Esophagus muscularis mucosa (tissue), 4 donors: ENCODE data around the gene TMCC2. TPM values are rescaled to one million over a fixed set of nuclear protein-coding genes. Genes with fewer than 3 reads are reported as not detected.

Experiments
- DNase-seq: peaks from one replicate; pipeline ENCODE4 v3.0.0-alpha.2; 2017; ENCODE audit errors: extremely low spot score
- H3K27ac ChIP-seq, 4 donors: fragments of 200-600 bp; sonication (generic); replicated peaks in 1 of 4; 1 replicate in 3 of 4; 2 replicates in 1 of 4; pipeline ENCODE4 v1.5.1; 2016 to 2019; ENCODE audit warnings: mild to moderate bottlenecking in 1 of 4
- H3K27me3 ChIP-seq, 4 donors: fragments of 200-600 bp; sonication (generic); one replicate each; pipeline versions ENCODE4 v1.5.1 to v1.6.0; 2016 to 2019
- H3K36me3 ChIP-seq, 4 donors: fragments of 200-600 bp; sonication (generic); one replicate each; pipeline ENCODE4 v1.5.1; 2016 to 2019
- H3K4me1 ChIP-seq, 4 donors: fragments of 200-600 bp; sonication (generic); one replicate each; pipeline ENCODE4 v1.5.1; 2016 to 2019
- H3K4me3 ChIP-seq, 4 donors: fragments of 200-600 bp; sonication (generic); 1 replicate in 2 of 4; 2 replicates in 2 of 4; pipeline ENCODE4 v1.5.1; 2016 to 2019; ENCODE audit warnings: mild to moderate bottlenecking in 4 of 4, moderate library complexity in 1 of 4
- H3K9me3 ChIP-seq, 4 donors: fragments of 200-600 bp; sonication (generic); 1 replicate in 3 of 4; 2 replicates in 1 of 4; pipeline ENCODE4 v1.5.1; 2016 to 2019
- EP300 ChIP-seq: sonication (generic); formaldehyde crosslinking; IDR thresholded peaks from one replicate; pipeline ENCODE4 v1.6.1; 2017; ENCODE audit warnings: antibody characterized with exemption
- POLR2A ChIP-seq: fragments of 450-650 bp; IDR thresholded peaks from one replicate; pipeline ENCODE4 v1.6.1; 2017; ENCODE audit warnings: antibody characterized with exemption, moderate library complexity, mild to moderate bottlenecking, low read depth
- POLR2AphosphoS5 ChIP-seq, 2 donors: sonication (generic); formaldehyde crosslinking; IDR thresholded peaks; one replicate each; pipeline ENCODE4 v1.6.1; 2017; ENCODE audit warnings: antibody characterized with exemption in 2 of 2
- WGBS: methylation state at CpG from one replicate; pipeline ENCODE4 v1.1.5; 2018; 5-methylcytosine and 5-hydroxymethylcytosine counted together
- intact Hi-C: fragments of 100-400 bp; cut with DNase I; formaldehyde crosslinking; loops from one replicate; pipeline ENCODE4 v1.15.1; 2023
- total RNA-seq, 4 donors: library from RNA; depleted of rRNA; stranded (reverse); fragments of >200 nt; gene quantifications; one replicate each; pipeline versions ENCODE4 v1.1.0 to v1.2.1, GENCODE V29; 2016
- TF ChIP-seq, protein P1 (sequence below), 3 experiments: fragments of 200-600 bp in 2 of 3; fragments of 450-650 bp in 1 of 3; sonication (generic) in 2 of 3; IDR thresholded peaks; one replicate each; pipeline ENCODE4 v1.5.1; 2017 to 2019; ENCODE audit warnings: antibody characterized with exemption in 3 of 3, mild to moderate bottlenecking in 2 of 3, moderate library complexity in 1 of 3

TMCC2 gene
- total RNA-seq, 4 donors from 2014 or later: 4.1 to 8.2 (median 5.9) TPM

DNA sequence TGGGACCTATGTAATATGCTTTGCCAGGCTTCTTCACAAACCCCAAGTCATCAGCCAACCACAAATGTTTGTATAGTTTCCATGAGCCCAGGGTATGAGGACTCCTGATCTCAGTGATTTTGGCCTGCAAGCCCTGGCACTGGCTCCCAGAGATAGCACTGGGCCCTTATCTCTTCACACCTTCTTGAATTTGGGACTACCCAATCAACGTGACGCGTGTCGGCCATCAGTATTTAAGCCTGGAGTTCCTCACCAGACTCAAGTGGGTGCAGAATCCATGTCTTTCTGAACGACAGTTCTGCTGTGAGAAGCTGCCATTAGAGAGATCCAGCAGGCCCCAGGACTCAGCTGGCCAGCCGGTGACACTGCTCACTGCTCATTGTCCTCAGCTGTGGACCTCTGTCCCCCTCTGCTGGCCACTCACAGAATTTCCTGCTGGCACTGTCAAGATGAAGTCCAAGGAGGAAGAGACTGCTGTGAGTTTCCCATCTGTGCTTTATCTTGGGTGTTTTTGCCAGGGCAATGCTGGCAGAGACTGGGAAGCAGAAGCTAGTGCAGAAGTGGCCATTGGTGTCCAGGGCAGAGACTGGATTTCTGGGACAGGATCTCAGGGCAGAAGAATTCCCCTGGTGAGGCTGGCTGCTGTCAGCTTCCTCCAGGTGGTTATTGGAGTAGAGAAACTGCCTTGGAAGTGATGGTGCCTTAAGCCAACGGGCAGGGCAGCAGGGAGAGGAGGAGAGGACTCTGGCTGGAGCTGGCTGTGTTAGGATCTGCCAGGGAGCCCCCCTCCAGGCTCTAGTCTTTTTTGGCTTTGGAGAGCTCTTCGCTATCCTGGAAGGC is 28.4 kb downstream of the TMCC2 start:
- H3K4me1 ChIP-seq: peaks cover 29 to 48% (median 42%) of the 10 kb centered on the region in 4 donors
- H3K9me3 ChIP-seq: no peaks in the 10 kb centered on the region
- no peaks in the 10 kb centered on the region for H3K36me3 ChIP-seq
- DNase-seq: peak; percentile 98
- WGBS: 32% methylated on average over 4 of the region's 8 CpGs
- no peak overlapping the region for H3K27ac ChIP-seq
- intact Hi-C loops: loop anchor here (5.0 kb wide), 1 partner anchor 269 kb away; no protein-coding TSS in a partner anchor
- H3K27me3 ChIP-seq: no peaks in the 10 kb centered on the region
- TF ChIP-seq POLR2AphosphoS5 (IDR thresholded peaks at IDR 0.05) (peak; percentile 25 to 63), POLR2A (no peak), EP300 (no peak)
- TF ChIP-seq, protein P1, sequence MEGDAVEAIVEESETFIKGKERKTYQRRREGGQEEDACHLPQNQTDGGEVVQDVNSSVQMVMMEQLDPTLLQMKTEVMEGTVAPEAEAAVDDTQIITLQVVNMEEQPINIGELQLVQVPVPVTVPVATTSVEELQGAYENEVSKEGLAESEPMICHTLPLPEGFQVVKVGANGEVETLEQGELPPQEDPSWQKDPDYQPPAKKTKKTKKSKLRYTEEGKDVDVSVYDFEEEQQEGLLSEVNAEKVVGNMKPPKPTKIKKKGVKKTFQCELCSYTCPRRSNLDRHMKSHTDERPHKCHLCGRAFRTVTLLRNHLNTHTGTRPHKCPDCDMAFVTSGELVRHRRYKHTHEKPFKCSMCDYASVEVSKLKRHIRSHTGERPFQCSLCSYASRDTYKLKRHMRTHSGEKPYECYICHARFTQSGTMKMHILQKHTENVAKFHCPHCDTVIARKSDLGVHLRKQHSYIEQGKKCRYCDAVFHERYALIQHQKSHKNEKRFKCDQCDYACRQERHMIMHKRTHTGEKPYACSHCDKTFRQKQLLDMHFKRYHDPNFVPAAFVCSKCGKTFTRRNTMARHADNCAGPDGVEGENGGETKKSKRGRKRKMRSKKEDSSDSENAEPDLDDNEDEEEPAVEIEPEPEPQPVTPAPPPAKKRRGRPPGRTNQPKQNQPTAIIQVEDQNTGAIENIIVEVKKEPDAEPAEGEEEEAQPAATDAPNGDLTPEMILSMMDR (IDR thresholded peaks at IDR 0.05): peak in 2 of 3 experiments; percentile 94 to 98
- no peak overlapping the region for H3K4me3 ChIP-seq

- no peak for TF ChIP-seq POLR2AphosphoS5 (IDR thresholded peaks at IDR 0.05)
- no peak for TF ChIP-seq EP300
- TF ChIP-seq, protein P1 (IDR thresholded peaks at IDR 0.05): no peak
- no peak for TF ChIP-seq POLR2A
- H3K4me1 ChIP-seq: peaks cover 31 to 48% (median 38%) of the 10 kb centered on the region in 4 donors
- H3K4me3 ChIP-seq: no peak overlapping the region
- WGBS: 91% methylated on average over 10 of the region's 19 CpGs
- H3K27ac ChIP-seq: no peak overlapping the region
- intact Hi-C loops: loop anchor here (5.0 kb wide), 1 partner anchor 270 kb away; no protein-coding TSS in a partner anchor
- H3K27me3 ChIP-seq: no peaks in the 10 kb centered on the region
- DNase-seq: no peak
- no peaks in the 10 kb centered on the region for H3K9me3 ChIP-seq
- H3K36me3 ChIP-seq: no peaks in the 10 kb centered on the region
Observed at GRCh38 chr1:205256951-205257625, 29.3 kb downstream of the TMCC2 start.

DNA sequence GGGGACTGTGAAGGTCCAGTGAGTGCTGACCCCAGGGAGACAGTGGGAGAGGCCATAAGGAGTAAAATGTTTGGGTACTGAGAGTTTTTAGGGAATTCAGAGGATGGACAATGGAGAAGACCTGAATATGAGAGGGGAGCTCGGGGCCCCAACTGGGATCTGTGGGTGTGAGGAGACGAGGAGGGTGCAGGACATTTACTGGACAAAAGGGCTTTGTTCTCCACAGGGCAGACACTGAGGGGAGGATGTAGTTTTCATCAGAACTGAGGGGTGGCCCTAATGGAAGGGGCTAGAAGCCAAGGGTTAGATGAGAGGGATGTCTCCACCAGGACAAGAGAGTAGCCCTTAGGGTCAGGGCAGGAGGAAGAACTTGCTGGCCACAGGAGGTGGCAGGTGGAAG is 30.0 kb downstream of the TMCC2 start:
- H3K27ac ChIP-seq: no peak overlapping the region
- TF ChIP-seq EP300 (no peak), POLR2AphosphoS5 (IDR thresholded peaks at IDR 0.05) (no peak), POLR2A (no peak)
- TF ChIP-seq, protein P1 (IDR thresholded peaks at IDR 0.05): no peak
- no peak for DNase-seq
- intact Hi-C loops: loop anchor here (5.0 kb wide), 1 partner anchor 270 kb away; no protein-coding TSS in a partner anchor
- no peaks in the 10 kb centered on the region for H3K27me3 ChIP-seq
- WGBS: 83% methylated on average over 2 of the region's 2 CpGs
- H3K9me3 ChIP-seq: no peaks in the 10 kb centered on the region
- H3K36me3 ChIP-seq: no peaks in the 10 kb centered on the region
- no peak overlapping the region for H3K4me3 ChIP-seq
- H3K4me1 ChIP-seq: peaks cover 33 to 51% (median 41%) of the 10 kb centered on the region in 4 donors

DNA sequence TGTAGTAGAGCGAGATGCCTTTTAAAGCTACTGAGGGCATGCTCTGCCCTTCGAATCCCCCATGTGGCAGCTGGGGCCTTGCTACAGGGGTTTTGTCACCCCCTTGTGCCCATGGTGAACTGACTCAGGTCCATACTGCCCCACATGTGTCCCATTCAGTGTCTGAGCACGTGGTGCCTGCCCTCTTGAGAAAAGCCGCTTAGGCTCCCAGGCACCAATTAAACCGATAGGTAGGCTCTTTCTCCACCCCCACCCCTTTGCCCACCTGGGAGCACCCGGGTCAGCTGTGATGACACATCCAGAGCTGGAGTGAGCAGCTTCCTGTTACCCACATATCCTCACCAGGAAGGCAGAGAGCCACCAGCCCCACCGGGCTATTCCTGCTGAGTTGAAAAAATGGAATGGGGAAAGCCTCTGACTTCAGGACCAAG is 30.5 kb downstream of the TMCC2 start:
- H3K27ac ChIP-seq: no peak overlapping the region
- intact Hi-C loops: loop anchor here (5.0 kb wide), 1 partner anchor 271 kb away; no protein-coding TSS in a partner anchor
- no peak for DNase-seq
- H3K4me1 ChIP-seq: peaks cover 33 to 55% (median 43%) of the 10 kb centered on the region in 4 donors
- H3K27me3 ChIP-seq: no peaks in the 10 kb centered on the region
- no peak overlapping the region for H3K4me3 ChIP-seq
- no peaks in the 10 kb centered on the region for H3K36me3 ChIP-seq
- TF ChIP-seq EP300 (no peak), POLR2A (no peak), POLR2AphosphoS5 (IDR thresholded peaks at IDR 0.05) (no peak)
- TF ChIP-seq, protein P1 (IDR thresholded peaks at IDR 0.05): no peak
- H3K9me3 ChIP-seq: no peaks in the 10 kb centered on the region
- 93% methylated on average over 5 of the region's 7 CpGs for WGBS
